Measurements from ENCODE around the gene CEBPA.

CEBPA gene

DNA sequence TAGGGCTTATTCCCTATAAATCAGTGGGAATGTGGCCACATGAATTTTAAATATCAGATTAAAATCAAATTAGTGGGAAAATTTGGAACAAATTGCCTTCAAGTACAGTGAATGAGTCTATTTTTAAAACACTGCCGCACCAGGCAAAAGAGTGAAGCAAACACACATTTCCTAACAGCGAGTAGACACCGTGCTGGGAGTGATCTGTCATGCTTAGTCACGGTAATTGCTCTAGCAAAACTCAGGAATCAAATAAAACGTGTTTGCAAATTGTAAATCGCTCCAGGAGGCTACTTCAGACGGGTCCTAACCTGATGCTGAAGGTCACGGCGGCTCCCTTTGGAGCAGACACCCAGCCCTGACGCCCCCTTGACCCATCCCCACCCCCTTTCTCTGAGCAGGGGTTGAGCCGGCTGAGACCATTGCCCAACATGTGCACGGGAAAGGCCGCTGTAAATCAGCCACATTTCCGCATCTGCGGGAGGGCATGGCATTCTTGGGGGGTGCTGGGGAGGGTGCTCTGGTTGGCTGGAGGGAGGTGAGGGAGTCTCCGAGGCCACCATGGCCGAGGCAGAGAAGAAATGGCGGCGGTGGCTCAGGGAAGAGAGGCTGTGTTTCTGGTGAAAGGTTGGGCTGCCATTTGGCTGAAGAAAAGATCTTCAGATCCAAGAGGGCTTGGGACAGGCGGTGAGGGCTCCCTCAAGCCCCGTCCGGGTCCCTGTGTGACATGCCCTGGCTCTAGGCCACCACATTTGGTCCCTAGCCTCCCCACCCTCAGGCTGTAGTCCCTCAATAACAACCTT is 8.9 kb downstream of the CEBPA start:
- TF ChIP-seq ZFX (IDR thresholded peaks at IDR 0.05), result no peak
- TF ChIP-seq, protein P1, sequence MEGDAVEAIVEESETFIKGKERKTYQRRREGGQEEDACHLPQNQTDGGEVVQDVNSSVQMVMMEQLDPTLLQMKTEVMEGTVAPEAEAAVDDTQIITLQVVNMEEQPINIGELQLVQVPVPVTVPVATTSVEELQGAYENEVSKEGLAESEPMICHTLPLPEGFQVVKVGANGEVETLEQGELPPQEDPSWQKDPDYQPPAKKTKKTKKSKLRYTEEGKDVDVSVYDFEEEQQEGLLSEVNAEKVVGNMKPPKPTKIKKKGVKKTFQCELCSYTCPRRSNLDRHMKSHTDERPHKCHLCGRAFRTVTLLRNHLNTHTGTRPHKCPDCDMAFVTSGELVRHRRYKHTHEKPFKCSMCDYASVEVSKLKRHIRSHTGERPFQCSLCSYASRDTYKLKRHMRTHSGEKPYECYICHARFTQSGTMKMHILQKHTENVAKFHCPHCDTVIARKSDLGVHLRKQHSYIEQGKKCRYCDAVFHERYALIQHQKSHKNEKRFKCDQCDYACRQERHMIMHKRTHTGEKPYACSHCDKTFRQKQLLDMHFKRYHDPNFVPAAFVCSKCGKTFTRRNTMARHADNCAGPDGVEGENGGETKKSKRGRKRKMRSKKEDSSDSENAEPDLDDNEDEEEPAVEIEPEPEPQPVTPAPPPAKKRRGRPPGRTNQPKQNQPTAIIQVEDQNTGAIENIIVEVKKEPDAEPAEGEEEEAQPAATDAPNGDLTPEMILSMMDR (conservative IDR thresholded peaks at IDR 0.05), result no peak
- peak overlapping the region; percentile 94 for H3K27ac ChIP-seq

DNA sequence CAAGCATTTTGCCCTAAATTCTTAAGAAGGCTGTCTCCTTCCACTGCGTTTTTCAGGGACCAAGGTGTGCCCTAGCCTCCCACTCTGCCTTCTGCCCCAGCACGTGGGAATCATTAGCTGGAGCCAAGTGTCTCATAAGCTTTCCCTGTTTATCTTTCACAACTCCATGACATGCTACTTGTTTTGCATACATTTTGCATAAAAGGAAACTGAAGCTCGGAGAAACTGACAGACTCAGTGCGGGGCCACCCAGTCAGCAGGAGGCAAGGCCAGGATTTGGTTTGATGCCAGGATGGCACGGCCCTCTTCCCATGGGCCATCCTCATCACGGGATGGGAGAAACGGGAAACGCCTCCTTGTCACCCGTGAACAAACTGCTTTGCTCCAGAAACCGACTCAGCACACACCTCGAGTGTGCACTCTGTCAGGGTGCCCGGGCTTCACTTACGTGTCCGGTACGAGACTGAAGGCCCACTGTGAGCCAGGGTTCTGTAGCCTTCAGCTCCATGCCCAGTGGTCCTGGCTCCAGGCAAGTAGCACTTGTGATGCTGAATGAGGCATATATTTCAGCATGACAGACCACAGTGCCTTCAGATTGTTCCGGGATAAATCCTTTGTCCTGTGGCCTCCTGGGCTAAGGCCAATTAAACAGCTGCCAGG is 9.6 kb downstream of the CEBPA start:
- TF ChIP-seq, protein P1 (conservative IDR thresholded peaks at IDR 0.05), result no peak
- TF ChIP-seq ZFX (IDR thresholded peaks at IDR 0.05), result no peak
- H3K27ac ChIP-seq, result peak overlapping the region; percentile 94

DNA sequence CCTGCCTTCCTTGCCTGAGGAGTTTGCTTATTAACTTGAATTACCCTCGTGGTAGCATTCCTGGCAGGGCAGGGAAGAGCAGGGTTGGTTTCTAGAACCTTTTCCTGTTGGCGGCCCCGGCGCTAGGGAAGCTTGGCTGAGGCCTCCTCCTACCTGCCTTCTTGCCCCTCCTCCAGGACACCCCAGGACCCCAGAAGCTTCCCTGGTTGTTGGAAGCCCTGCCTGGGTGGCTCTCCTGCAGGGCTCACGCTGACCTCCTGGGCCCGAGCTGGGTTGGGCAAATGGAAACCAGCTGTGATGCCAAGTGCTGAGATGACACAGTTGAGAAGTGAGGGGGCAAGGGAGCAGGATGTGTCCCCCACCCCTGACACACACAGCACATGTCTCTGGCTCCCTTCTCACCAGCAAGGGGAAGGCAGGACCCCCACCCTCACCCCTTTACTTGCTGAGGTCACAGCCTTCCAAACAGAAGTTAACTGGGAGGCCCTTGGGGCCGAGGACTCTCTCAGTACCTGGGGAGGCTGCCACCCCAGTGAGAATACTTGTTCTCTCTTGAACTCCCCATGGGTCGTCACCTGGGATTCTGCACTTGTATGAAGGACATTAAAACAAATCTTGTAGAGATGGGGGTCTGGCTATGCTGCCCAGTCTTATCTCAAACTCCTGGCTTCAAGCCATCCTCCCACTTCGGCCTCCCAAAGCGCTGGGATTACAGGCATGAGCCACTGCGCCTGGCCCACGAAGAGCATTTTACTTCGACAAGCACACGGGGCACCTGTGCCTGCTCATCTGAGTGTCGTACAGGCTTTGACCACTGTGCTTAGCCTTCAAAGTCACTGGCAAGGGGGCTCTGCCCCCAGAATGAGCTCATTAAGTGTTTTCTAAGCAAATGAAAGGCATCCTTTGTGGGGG is 10.5 kb downstream of the CEBPA start:
- TF ChIP-seq, protein P1 (conservative IDR thresholded peaks at IDR 0.05), result no peak
- TF ChIP-seq ZFX (IDR thresholded peaks at IDR 0.05), result no peak
- H3K27ac ChIP-seq, result peak overlapping the region; percentile 94

DNA sequence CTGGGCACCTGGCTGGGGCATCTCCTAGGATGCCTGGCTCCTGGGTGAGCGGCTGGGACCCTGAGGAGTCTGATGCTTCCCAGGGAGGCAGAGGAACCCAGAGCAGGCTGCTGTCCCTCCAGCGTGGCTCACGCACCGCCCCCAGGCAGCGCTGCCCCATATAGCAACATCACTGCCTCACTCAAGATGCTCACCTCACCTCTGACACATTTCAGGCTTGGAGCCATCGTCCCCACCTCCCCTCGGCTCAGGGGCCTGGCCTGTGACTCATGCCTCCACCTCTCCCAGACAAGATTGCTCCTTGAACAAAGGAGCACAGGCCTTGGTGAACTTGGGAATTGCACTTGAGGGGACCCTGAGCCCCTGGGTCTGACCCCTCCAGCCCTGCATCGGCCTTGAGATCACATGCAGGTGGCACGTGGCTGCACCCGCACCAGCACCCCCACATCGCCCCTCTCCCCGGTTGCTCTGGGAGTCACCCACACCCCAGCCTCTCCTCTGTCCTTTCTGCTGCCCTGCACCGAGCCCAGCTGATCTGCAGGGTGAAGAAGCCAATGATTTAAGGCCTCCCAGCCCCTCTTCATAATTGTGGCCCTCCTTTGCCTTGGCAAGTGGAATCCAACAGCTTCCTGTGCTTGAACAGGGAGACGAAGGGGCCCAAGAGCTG is 11.2 kb downstream of the CEBPA start:
- no peak for TF ChIP-seq ZFX (IDR thresholded peaks at IDR 0.05)
- TF ChIP-seq, protein P1 (conservative IDR thresholded peaks at IDR 0.05), result no peak
- peak overlapping the region; percentile 94; the same call in 1 of the 2 replicates for H3K27ac ChIP-seq

DNA sequence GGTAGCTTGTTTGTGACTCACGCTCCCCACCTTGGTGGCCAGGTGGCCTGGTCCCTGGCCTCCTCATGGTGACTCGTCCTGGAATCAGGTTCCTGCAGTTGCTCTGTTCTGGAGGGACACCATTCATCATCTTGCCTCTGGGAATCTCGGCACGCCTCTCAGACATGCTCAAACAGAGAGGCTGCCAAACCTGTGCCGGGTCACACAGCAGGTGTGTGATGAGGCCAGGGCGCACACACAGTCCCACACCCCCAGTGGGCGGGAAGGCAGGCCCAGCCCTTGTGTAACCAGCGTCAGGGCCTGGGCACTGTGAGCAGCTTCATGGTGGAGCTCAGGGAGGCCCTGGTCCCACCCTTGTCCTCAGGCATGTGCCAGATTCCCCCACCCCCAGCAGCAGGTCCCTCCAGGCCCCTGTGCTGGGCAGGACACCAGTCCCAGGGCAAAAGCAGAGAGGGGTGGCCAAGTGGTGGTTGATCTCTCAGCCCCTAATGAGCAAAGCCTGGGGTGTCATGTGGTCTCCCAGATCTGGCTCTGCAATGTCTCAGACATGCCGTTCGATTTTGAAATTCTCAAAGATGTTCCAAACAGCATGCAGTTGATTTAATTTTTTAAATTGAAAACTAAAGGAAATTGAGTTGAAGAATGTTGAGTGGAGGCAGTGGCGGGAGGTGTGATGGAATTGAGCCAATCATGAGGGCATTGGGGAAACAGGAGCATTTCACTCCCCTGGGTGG is 12.1 kb downstream of the CEBPA start:
- H3K27ac ChIP-seq, result no peak overlapping the region; the same call in 1 of the 2 replicates
- TF ChIP-seq, protein P1 (conservative IDR thresholded peaks at IDR 0.05), result no peak

DNA sequence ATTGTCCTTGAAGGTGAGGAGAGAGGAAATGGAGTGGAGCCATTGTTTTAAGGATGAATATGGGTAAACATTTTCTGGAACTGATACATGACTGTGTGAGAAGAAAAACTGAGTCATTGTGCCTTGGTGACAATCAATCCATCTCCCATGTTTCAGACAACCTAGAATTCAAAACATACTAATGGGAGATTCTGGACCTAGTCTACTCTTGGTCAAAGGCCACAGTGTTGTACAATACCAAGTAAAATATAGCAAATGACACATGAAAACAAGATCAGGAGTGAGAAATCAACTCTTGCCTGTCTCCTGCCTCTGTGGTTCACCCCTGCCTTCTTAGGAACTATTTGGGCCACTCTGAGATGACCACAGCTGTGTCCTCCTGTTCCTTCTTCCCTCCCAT is 13.1 kb downstream of the CEBPA start:
- H3K27ac ChIP-seq, result no peak overlapping the region
- TF ChIP-seq, protein P1 (conservative IDR thresholded peaks at IDR 0.05), result no peak
- TF ChIP-seq ZFX (IDR thresholded peaks at IDR 0.05), result no peak

All from C4-2B (cell line).